Astrocyte (in vitro differentiated cells and primary cell): ENCODE measurements around the gene MCTP2. TPM values are rescaled to one million over a fixed set of nuclear protein-coding genes. Genes with fewer than 3 reads are reported as not detected.

Source experiments
- DNase-seq: peaks from one replicate; pipeline ENCODE4 v3.0.0-alpha.2; 2010; ENCODE audit warnings: low read depth
- FAIRE-seq: peaks from 2 replicates; lab custom pipeline; 2011; peaks lifted over from hg19 to GRCh38; lab: Jason Lieb, UNC
- H2AFZ ChIP-seq: 2 replicates; pipeline ENCODE4 v1.6.0; 2012; ENCODE audit warnings: low read depth, low read length, inconsistent platforms
- H3K27ac ChIP-seq: 2 replicates; pipeline ENCODE4 v1.5.1; 2011; ENCODE audit warnings: low read depth, low read length, inconsistent platforms
- H3K27me3 ChIP-seq: 2 replicates; pipeline ENCODE4 v1.6.0; 2011; ENCODE audit warnings: low read length, inconsistent platforms; ENCODE audit not compliant: insufficient read depth
- H3K36me3 ChIP-seq: 2 replicates; pipeline ENCODE4 v1.5.1; 2011; ENCODE audit warnings: low read length, inconsistent platforms; ENCODE audit not compliant: insufficient read depth
- H3K4me1 ChIP-seq: 2 replicates; pipeline ENCODE4 v1.5.1; 2011; ENCODE audit warnings: low read length, inconsistent platforms; ENCODE audit not compliant: insufficient read depth
- H3K4me2 ChIP-seq: 2 replicates; pipeline ENCODE4 v1.6.0; 2012; ENCODE audit warnings: low read length, inconsistent platforms
- H3K4me3 ChIP-seq: 2 replicates; pipeline ENCODE4 v1.5.1; 2011; ENCODE audit warnings: low read depth, mild to moderate bottlenecking, low read length, inconsistent platforms; ENCODE audit not compliant: insufficient read depth
- H3K79me2 ChIP-seq: 2 replicates; pipeline ENCODE4 v1.6.0; 2012; ENCODE audit warnings: mild to moderate bottlenecking, low read length, inconsistent platforms; ENCODE audit not compliant: insufficient read depth
- H3K9ac ChIP-seq: 2 replicates; pipeline ENCODE4 v1.6.0; 2012; ENCODE audit warnings: mild to moderate bottlenecking, low read length, inconsistent platforms
- H3K9me3 ChIP-seq: 2 replicates; pipeline ENCODE4 v1.5.1; 2012; ENCODE audit warnings: low read depth, mild to moderate bottlenecking, low read length, inconsistent platforms; ENCODE audit not compliant: insufficient read depth
- H4K20me1 ChIP-seq: 2 replicates; pipeline ENCODE4 v1.6.0; 2012; ENCODE audit warnings: low read length, inconsistent platforms; ENCODE audit not compliant: insufficient read depth
- H3K27ac Mint-ChIP-seq: one replicate; pipeline ENCODE4 v1.8.0; 2021; ENCODE audit warnings: mild to moderate bottlenecking, mixed read lengths; ENCODE audit not compliant: unreplicated experiment
- H3K27me3 Mint-ChIP-seq: one replicate; pipeline ENCODE4 v1.8.0; 2021; ENCODE audit warnings: low read depth, mixed read lengths; ENCODE audit not compliant: unreplicated experiment
- H3K36me3 Mint-ChIP-seq: one replicate; pipeline ENCODE4 v1.8.0; 2021; ENCODE audit warnings: low read depth, mixed read lengths; ENCODE audit not compliant: unreplicated experiment
- H3K4me1 Mint-ChIP-seq: one replicate; pipeline ENCODE4 v1.8.0; 2021; ENCODE audit warnings: low read depth, mixed read lengths; ENCODE audit not compliant: unreplicated experiment
- H3K4me3 Mint-ChIP-seq: one replicate; pipeline ENCODE4 v1.8.0; 2021; ENCODE audit warnings: mild to moderate bottlenecking, moderate library complexity, mixed read lengths; ENCODE audit not compliant: unreplicated experiment
- H3K9me3 Mint-ChIP-seq: one replicate; pipeline ENCODE4 v1.8.0; 2021; ENCODE audit warnings: mild to moderate bottlenecking, mixed read lengths; ENCODE audit not compliant: unreplicated experiment
- EZH2 ChIP-seq: IDR thresholded peaks from 2 replicates; pipeline ENCODE4 v1.6.1; 2012; ENCODE audit warnings: mild to moderate bottlenecking, low read length, inconsistent platforms; ENCODE audit not compliant: insufficient read depth
- total RNA-seq: library from RNA; stranded (reverse); gene quantifications from 2 replicates; pipeline ENCODE4 v1.2.1, GENCODE V29; 2021
- TF ChIP-seq, protein P1 (sequence below): IDR thresholded peaks from 2 replicates; pipeline ENCODE4 v1.5.1; 2011; ENCODE audit warnings: low read depth, mild to moderate bottlenecking, inconsistent platforms, low read length, moderate library complexity; ENCODE audit not compliant: insufficient read depth

Gene MCTP2
- total RNA-seq, 1 donor from 2014 or later, result 2.6 TPM

DNA sequence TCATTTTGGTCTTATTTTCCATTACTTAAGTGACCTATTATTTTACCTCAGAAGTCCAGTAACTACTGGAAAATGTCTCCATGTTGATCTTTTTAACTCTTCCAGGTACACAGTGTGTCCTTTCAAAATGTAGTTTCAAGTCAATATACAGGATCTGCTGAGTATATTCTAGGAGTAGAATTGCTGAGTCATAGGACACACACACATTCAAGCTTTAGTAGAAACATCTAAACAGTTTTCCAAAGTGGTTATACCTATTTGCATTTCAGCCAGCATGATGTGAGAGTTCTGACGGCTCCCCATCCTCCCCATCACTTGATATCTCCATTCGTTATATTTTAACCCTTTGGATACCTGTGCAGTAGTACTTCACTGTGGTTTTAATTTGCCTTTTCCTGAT lies 271.9 kb downstream of the MCTP2 start:
- no peaks in the 10 kb centered on the region for H3K36me3 ChIP-seq
- DNase-seq (no peak), FAIRE-seq (no peak)
- no peaks in the 10 kb centered on the region for H4K20me1 ChIP-seq
- Mint-ChIP-seq H3K27ac (no peak overlapping the region), H3K27me3 (no peaks in the 10 kb centered on the region), H3K4me3 (no peak overlapping the region), H3K4me1 (no peaks in the 10 kb centered on the region), H3K36me3 (no peaks in the 10 kb centered on the region), H3K9me3 (peaks cover 7% of the 10 kb centered on the region)
- no peak overlapping the region for H3K27ac ChIP-seq
- no peak overlapping the region for H3K4me2 ChIP-seq
- no peak overlapping the region for H3K4me3 ChIP-seq
- H3K27me3 ChIP-seq, result no peaks in the 10 kb centered on the region
- H3K4me1 ChIP-seq, result no peaks in the 10 kb centered on the region
- TF ChIP-seq EZH2, result no peak
- TF ChIP-seq, protein P1, sequence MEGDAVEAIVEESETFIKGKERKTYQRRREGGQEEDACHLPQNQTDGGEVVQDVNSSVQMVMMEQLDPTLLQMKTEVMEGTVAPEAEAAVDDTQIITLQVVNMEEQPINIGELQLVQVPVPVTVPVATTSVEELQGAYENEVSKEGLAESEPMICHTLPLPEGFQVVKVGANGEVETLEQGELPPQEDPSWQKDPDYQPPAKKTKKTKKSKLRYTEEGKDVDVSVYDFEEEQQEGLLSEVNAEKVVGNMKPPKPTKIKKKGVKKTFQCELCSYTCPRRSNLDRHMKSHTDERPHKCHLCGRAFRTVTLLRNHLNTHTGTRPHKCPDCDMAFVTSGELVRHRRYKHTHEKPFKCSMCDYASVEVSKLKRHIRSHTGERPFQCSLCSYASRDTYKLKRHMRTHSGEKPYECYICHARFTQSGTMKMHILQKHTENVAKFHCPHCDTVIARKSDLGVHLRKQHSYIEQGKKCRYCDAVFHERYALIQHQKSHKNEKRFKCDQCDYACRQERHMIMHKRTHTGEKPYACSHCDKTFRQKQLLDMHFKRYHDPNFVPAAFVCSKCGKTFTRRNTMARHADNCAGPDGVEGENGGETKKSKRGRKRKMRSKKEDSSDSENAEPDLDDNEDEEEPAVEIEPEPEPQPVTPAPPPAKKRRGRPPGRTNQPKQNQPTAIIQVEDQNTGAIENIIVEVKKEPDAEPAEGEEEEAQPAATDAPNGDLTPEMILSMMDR, result no peak
- peaks cover 6% of the 10 kb centered on the region for H3K9me3 ChIP-seq
- no peak overlapping the region for H2AFZ ChIP-seq
- no peaks in the 10 kb centered on the region for H3K79me2 ChIP-seq
- H3K9ac ChIP-seq, result no peak overlapping the region

DNA sequence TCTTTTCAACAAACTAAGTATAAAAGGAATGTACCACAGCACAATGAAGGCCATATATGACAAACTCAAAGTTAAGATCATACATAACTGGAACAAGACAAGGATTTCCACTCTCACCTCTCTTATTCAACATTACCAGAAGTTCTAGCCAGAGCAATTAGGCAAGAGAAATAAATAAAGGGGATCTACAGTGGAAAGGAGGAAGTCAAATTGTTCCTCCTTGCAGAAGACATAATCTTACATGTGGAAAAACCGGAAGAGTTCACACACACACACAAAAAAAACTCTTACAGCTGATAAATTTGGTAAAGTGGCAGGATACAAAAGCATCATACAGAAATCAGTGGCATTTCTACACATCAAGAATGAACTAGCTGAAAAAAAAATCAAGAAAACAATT lies 277.9 kb downstream of the MCTP2 start:
- TF ChIP-seq EZH2, result no peak
- TF ChIP-seq, protein P1, result no peak
- H3K27me3 ChIP-seq, result no peaks in the 10 kb centered on the region
- Mint-ChIP-seq H3K9me3 (peaks cover 7% of the 10 kb centered on the region), H3K4me1 (no peaks in the 10 kb centered on the region), H3K4me3 (no peak overlapping the region), H3K27ac (no peak overlapping the region), H3K36me3 (no peaks in the 10 kb centered on the region), H3K27me3 (no peaks in the 10 kb centered on the region)
- no peaks in the 10 kb centered on the region for H3K36me3 ChIP-seq
- H2AFZ ChIP-seq, result no peak overlapping the region
- no peaks in the 10 kb centered on the region for H3K79me2 ChIP-seq
- no peaks in the 10 kb centered on the region for H3K4me1 ChIP-seq
- no peak overlapping the region for H3K9ac ChIP-seq
- H4K20me1 ChIP-seq, result no peaks in the 10 kb centered on the region
- H3K4me2 ChIP-seq, result no peak overlapping the region
- FAIRE-seq (no peak), DNase-seq (no peak)
- H3K9me3 ChIP-seq, result peaks cover 6% of the 10 kb centered on the region
- H3K27ac ChIP-seq, result no peak overlapping the region
- H3K4me3 ChIP-seq, result no peak overlapping the region

DNA sequence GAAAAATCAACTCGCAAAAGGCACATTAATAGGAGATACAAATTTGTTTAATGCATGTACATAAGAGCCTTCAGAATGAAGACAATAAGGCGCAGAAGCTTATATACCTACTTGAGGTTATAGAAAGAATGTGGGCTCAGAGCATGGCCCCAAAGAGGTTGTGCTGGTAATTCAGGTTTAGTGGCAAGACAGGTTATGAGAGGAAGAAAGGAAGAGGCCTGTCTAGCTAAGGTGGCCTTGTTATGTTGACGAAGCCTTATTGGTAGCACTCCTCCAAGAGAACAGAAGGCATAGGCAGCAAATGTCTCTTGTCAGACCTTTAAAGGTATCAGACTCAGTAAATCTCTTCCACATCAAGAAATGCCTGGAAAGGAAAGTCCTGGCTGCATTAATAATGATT lies 290.8 kb downstream of the MCTP2 start:
- no peak for TF ChIP-seq EZH2
- TF ChIP-seq, protein P1, result no peak
- H3K4me1 Mint-ChIP-seq, result no peaks in the 10 kb centered on the region
- no peaks in the 10 kb centered on the region for H3K36me3 ChIP-seq

More for the DNA sequence above, 290.8 kb downstream of the MCTP2 start:
- H3K9me3 Mint-ChIP-seq, result no peaks in the 10 kb centered on the region
- Histone ChIP-seq H3K27ac (no peak overlapping the region), H3K4me3 (no peak overlapping the region), H3K9me3 (peaks cover 6% of the 10 kb centered on the region), H2AFZ (no peak overlapping the region), H3K4me1 (no peaks in the 10 kb centered on the region), H3K27me3 (no peaks in the 10 kb centered on the region), H3K4me2 (no peak overlapping the region), H3K79me2 (no peaks in the 10 kb centered on the region), H4K20me1 (no peaks in the 10 kb centered on the region), H3K9ac (no peak overlapping the region)
- DNase-seq (no peak), FAIRE-seq (no peak)
- H3K27me3 Mint-ChIP-seq, result no peaks in the 10 kb centered on the region
- H3K4me3 Mint-ChIP-seq, result no peak overlapping the region
- no peaks in the 10 kb centered on the region for H3K36me3 Mint-ChIP-seq
- no peak overlapping the region for H3K27ac Mint-ChIP-seq
